Type B pancreatic cell (in vitro differentiated cells): ENCODE measurements around the gene STX10. TPM values are rescaled to one million over a fixed set of nuclear protein-coding genes. Genes with fewer than 3 reads are reported as not detected.
A peak's percentile ranks its signal among the peaks of the same experiment; 100 is the strongest.

ENCODE experiments used
- DNase-seq: peaks from one replicate; pipeline ENCODE4 v3.0.0; 2021; ENCODE audit warnings: mixed read lengths; ENCODE audit not compliant: unreplicated experiment; ENCODE audit errors: extremely low spot score
- H3K27ac Mint-ChIP-seq: 2 replicates; pipeline ENCODE4 v1.8.0; 2021; ENCODE audit warnings: mild to moderate bottlenecking, mixed read lengths
- H3K27me3 Mint-ChIP-seq: 2 replicates; pipeline ENCODE4 v1.8.0; 2021; ENCODE audit warnings: mixed read lengths
- H3K36me3 Mint-ChIP-seq: 2 replicates; pipeline ENCODE4 v1.8.0; 2021; ENCODE audit warnings: mixed read lengths
- H3K4me1 Mint-ChIP-seq: one replicate; pipeline ENCODE4 v1.8.0; 2021; ENCODE audit warnings: mixed read lengths; ENCODE audit not compliant: unreplicated experiment
- H3K4me3 Mint-ChIP-seq: 2 replicates; pipeline ENCODE4 v1.8.0; 2021; ENCODE audit warnings: mild to moderate bottlenecking, mixed read lengths
- H3K9me3 Mint-ChIP-seq: 2 replicates; pipeline ENCODE4 v1.8.0; 2021; ENCODE audit warnings: mixed read lengths
- CTCF ChIP-seq: fragments of 200-600 bp; sonication (generic); conservative IDR thresholded peaks from 2 replicates; pipeline ENCODE4 v1.5.0; 2021; ENCODE audit warnings: antibody characterized with exemption, mild to moderate bottlenecking
- total RNA-seq: library from RNA; stranded (reverse); gene quantifications from 2 replicates; pipeline ENCODE4 v1.2.1, GENCODE V29; 2021; ENCODE audit warnings: low replicate concordance

The STX10 gene
- total RNA-seq, 1 donor from 2014 or later: 45.2 TPM

DNA sequence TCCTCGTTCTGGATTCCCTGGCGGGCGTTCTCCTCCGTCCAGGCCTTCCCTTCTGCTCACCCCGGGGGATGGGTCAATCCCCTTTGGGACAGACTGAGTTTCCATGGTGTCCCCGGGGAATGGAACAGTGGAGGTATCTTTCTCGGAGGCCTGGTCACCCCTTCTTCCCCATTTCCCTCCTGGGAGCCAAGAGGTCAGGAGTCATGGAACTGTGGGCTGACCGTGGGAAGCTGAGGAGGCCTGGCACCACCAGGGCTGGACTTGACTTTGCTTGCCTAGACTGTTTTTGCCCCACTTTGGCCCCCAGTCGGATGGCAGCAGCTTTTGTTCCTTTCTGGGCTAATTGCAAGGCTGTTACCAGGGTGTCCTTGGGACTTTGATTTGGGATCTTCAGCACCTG is 30.1 kb downstream of the STX10 start:
- Mint-ChIP-seq H3K4me3 (peak overlapping the region; percentile 87), H3K27me3 (no peaks in the 10 kb centered on the region), H3K9me3 (no peaks in the 10 kb centered on the region), H3K27ac (no peak overlapping the region), H3K36me3 (no peaks in the 10 kb centered on the region), H3K4me1 (peaks cover 39% of the 10 kb centered on the region)
- TF ChIP-seq CTCF: no peak
- DNase-seq: no peak

DNA sequence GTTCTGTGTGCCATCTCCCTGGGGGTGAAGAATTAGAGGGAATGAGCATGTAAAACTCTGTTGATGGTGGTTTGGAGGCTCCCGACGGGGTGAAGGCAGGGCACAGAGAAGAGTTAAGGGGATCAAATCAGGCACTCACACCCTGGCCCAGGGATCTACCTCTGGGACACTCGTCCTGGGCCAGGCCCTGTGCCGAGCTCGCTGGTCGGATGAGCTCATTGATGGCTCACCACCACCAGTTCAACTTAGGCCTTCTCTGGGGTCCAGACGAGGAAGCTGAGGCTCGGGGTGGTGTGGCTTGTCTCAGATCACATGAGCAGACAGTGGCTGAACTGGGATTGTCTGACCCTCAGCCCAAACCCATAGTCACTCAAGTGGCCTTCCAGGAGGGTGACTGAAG is 30.5 kb downstream of the STX10 start:
- no peak for TF ChIP-seq CTCF
- no peaks in the 10 kb centered on the region for H3K9me3 Mint-ChIP-seq
- peak overlapping the region; percentile 86 for H3K27ac Mint-ChIP-seq
- H3K36me3 Mint-ChIP-seq: no peaks in the 10 kb centered on the region
- DNase-seq: no peak
- peak overlapping the region; percentile 87 for H3K4me3 Mint-ChIP-seq
- no peaks in the 10 kb centered on the region for H3K27me3 Mint-ChIP-seq
- H3K4me1 Mint-ChIP-seq: peaks cover 39% of the 10 kb centered on the region

DNA sequence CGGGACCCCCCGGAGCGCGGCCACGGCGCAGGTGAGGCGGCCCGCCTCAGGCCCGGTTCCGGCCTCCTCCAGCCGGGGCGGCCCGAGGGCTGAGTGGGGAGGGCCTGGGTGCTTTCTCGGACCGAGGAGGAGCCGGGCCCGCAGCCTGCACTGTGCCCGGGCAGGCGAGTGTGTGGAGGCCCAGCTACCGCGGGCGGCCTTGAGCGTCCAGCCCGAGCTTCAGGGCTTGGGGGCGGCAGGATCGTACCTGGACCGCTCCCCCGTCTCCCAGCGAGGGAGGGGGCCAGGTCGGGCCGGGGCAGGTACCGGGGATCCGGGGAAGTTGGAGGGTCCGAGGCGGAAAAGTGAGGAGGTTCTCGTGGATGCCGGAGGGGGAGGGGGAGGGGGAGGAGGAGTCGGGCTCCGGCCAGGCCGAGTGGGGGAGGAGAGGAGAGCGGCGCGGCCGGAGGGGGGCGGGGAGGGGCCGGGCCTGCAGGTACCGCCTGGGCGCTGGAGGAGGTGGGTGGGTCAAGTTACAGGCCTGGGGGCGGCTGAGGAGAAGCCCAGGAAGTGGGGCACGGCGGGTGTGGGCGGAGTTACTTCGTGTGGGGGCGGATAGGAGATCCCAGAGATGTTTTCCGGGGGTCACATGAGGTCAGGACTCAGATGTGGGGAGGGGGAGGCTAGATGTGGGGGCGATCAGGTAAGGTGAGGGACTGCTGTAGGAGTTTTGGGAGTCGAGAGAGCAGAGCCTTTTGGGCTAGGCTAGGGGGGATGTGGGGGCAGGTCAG is 31.6 kb downstream of the STX10 start:
- no peaks in the 10 kb centered on the region for H3K36me3 Mint-ChIP-seq
- peak overlapping the region; percentile 87 for H3K4me3 Mint-ChIP-seq
- H3K9me3 Mint-ChIP-seq: no peaks in the 10 kb centered on the region
- TF ChIP-seq CTCF: no peak
- H3K4me1 Mint-ChIP-seq: peaks cover 39% of the 10 kb centered on the region
- H3K27me3 Mint-ChIP-seq: no peaks in the 10 kb centered on the region
- peak overlapping the region; percentile 86 for H3K27ac Mint-ChIP-seq
- no peak for DNase-seq

DNA sequence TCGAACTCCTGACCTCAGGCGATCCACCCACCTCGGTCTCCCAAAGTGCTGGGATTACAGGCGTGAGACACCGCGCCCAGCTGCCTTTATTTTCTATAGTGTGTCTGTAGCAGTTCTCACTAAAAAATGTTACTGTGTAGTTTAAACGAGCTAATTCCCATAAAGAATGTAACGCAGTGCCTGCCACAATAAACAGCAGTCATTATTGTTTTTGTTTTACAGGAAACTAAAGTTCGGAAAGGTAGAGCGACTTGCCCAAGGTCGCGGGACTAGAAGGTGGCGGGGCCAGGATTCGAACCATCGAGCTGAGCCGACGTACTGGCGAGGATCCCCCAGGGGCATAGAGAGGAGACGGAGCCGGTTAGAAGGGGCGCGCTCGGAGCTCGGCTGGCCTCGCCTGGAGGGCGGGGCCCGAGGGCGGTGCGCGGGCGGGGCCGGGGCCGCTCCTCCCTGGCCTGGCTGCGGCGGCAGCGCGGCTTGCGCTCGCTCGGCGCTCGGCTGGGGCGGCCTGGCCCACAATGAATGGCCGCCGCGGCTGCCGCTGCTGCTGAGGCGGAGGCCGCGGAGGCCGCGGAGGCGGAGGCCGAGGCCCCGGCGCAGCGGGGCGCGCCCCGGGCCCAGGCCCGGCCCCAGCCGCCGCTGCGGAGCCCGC is 32.3 kb downstream of the STX10 start, which contains the start of gene NACC1:
NACC1 (plus strand) TSS at position 493 of the 652 bp plus-strand sequence. CDS start 16,944 bp downstream, outside the sequence.
- no peaks in the 10 kb centered on the region for H3K36me3 Mint-ChIP-seq
- H3K27me3 Mint-ChIP-seq: no peaks in the 10 kb centered on the region
- no peaks in the 10 kb centered on the region for H3K9me3 Mint-ChIP-seq
- peak; percentile 97 for DNase-seq
- no peak for TF ChIP-seq CTCF
- peak within 1 kb of the TSS; percentile 98 for H3K4me3 Mint-ChIP-seq
- peaks cover 39% of the 10 kb centered on the region for H3K4me1 Mint-ChIP-seq
- H3K27ac Mint-ChIP-seq: peak within 1 kb of the TSS; percentile 92

DNA sequence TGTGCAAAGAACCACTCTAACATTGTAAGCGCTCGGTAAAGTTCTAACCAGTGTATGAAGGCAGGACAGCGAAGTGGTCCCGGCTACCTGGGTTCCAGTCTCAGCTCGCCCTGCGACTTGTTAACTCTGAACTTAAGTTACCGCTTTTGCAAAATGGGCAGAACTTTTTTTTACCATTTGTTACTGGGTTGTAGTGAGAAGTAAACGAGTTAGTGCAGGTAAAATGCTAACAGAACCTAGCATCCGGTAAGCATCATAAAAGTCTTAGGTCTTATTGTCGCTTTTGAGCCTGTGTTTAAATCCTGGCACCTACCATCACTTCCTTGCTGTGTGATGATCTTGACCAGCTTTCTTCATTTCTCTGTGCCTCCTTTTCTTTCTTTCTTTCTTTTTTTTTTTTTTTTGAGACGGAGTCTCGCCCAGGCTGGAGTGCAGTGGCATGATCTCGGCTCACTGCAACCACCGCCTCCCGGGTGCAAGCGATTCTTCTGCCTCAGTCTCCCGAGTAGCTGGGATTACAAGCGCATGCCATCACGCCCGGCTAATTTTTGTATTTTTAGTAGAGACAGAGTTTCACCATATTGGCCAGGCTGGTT is 32.9 kb downstream of the STX10 start:
- TF ChIP-seq CTCF: no peak
- H3K36me3 Mint-ChIP-seq: no peaks in the 10 kb centered on the region
- no peaks in the 10 kb centered on the region for H3K9me3 Mint-ChIP-seq
- H3K4me3 Mint-ChIP-seq: peak overlapping the region; percentile 98
- DNase-seq: no peak
- H3K4me1 Mint-ChIP-seq: peaks cover 33% of the 10 kb centered on the region
- H3K27me3 Mint-ChIP-seq: no peaks in the 10 kb centered on the region
- H3K27ac Mint-ChIP-seq: peak overlapping the region; percentile 92
